Measurements from ENCODE around the gene RCBTB2. TPM values are rescaled to one million over a fixed set of nuclear protein-coding genes. Genes with fewer than 3 reads are reported as not detected.
A peak's percentile ranks its signal among the peaks of the same experiment; 100 is the strongest.

Gene RCBTB2
- total RNA-seq, 1 donor, result 3.5 TPM

GRCh38 chr13:48496271-48497161, 36.4 kb downstream of the RCBTB2 start:
- DNase-seq (ENCODE audit: low read depth in 2 of 3, low spot score in 2 of 3), result no peak

DNA sequence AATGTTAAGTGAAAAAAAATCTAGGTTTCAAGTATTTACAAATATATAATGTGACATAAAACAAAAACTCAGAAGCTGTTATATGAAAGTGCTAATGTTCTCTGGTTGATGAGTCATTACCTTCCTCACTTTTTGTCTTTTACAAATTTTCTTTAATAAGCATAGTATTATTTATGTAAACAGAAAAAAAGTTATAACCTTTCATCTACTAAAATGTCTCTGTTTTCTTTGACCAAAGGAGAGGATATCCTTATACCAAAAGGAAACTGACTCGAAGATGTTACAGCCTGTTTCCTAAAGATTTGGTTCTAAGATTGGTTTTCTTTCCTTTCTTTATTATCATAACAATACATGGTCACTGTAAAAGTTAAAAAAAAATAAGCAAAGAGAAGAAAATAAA, 38.0 kb downstream of the RCBTB2 start:
- DNase-seq (ENCODE audit: low read depth in 2 of 3, low spot score in 2 of 3), result peak in 1 of 3 donors; percentile 60

- no peak for DNase-seq (ENCODE audit: low read depth in 2 of 3, low spot score in 2 of 3)
Observed at GRCh38 chr13:48493851-48494250, 39.0 kb downstream of the RCBTB2 start.

DNA sequence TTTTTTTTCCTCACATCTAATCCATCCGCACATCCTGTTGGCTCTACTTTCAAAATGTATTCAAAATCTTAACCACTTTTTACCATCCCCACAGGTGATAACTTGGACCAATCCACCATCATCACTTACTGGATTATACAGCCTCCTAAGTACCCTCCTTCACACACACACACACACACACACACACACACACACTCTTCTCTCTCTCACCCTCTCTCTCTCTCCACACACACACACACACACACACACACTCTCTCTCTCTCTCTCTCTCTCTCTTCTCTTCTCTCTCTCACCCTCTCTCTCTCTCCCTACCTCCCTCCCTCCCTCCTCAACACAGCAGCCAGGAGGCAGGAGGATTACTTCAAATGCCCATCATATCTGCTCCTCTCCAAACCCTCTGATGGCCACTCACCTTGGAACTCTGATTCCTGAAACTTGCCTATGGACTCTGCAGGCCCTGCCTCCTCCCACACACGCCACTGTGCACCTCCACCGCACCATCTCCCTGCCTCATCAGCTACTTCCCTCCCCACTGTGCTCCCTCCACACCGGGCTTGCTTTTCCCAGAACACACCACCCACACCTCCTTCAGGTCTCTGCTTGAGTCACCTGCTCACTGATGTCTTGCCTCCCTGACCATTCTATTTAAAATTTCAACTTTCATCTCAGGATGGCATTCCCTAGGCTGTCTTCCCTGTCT, 39.7 kb downstream of the RCBTB2 start:
- DNase-seq (ENCODE audit: low read depth in 2 of 3, low spot score in 2 of 3), result peak in 1 of 3 donors; percentile 27

DNA sequence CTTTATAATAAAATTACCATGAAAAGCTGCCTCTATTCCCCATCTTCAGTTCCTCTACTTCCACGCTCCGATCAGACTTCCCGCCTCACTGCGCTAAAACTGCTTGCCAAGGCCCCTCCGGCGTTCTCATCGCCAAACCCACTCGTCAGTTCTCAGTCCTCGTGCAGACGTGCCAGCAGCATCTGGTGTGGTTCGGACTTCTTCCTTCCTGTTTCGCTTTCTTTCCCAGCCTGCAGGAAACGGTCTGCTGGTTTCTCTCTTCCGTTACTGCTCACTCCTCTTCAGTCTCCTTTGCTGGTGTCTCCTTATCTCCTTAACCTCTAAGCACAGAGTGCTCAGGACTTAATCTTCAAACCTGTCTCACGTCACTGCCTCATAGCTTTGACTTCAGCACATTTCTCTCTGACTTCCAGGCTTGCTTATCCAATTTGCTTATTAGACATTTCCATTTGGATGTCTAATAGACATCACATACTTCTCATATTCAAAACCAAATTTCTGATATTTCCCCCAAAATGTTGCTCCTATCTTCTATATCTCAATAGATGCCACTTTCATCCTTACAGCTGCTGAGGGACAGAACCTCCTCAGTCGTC, 40.3 kb downstream of the RCBTB2 start:
- DNase-seq (ENCODE audit: low read depth in 2 of 3, low spot score in 2 of 3), result peak; percentile 52 to 95 (median 84)

DNA sequence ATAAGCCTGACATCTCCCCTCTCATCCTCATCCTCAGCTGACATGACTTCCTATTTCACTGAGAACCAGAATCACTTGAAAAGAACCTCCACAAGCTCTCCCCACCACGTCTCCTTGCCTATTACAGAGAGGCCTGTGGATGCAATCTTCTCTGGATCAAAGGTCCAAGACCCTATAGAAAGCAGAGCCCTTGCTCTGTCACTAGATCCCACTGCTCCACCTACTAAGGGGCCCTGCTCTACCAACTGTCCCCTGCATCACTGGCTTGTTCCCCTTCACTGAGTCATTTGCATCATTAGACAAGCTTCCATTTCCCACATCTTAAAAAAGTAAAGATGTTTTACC, 40.8 kb downstream of the RCBTB2 start:
- DNase-seq (ENCODE audit: low read depth in 2 of 3, low spot score in 2 of 3), result no peak

- DNase-seq (ENCODE audit: low read depth in 2 of 3, low spot score in 2 of 3), result no peak
Observed at GRCh38 chr13:48491423-48492095, 41.3 kb downstream of the RCBTB2 start.

GRCh38 chr13:48490241-48490640, 42.6 kb downstream of the RCBTB2 start:
- no peak for DNase-seq (ENCODE audit: low read depth in 2 of 3, low spot score in 2 of 3)

GRCh38 chr13:48489666-48490065, 43.2 kb downstream of the RCBTB2 start:
- DNase-seq (ENCODE audit: low read depth in 2 of 3, low spot score in 2 of 3), result no peak

DNA sequence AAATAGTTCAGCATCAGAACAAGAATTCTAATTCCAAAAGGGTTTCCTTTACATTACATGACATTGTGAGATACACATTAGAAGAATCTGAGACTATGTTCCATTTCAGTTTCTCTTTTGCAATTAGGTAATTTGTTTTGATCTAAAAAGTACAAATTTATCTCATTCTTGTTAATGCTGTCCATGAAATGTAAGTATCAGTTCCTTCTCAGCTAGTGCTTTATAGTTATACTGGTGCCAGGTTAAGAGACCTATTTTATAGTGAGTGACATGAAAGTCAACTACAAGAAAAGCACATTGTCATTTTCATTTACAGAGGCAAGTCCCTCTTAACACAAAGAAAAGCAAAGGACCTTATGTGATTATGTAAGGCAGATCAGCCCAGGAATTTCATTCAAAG, 43.9 kb downstream of the RCBTB2 start:
- DNase-seq (ENCODE audit: low read depth in 2 of 3, low spot score in 2 of 3), result no peak

GRCh38 chr13:48487968-48488367, 44.9 kb downstream of the RCBTB2 start:
- DNase-seq (ENCODE audit: low read depth in 2 of 3, low spot score in 2 of 3), result no peak

DNA sequence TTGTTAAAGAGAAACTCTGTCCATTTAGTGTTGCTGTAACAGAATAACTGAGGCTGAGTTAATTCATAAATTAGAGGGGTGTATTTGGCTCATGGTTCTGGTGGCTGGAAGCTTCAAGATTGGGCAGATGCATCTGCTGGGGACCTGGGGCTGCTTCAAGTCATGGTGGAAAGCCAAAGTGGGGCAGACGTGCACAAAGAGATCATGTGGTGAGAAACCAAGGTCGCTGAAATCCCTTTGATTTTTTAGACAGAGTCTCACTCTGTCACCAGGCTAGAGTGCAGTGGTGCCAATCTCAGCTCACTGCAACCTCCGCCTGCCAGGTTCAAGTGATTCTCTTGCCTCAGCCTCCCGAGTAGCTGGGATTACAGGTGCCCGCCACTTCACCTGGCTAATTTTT, 46.0 kb downstream of the RCBTB2 start:
- DNase-seq (ENCODE audit: low read depth in 2 of 3, low spot score in 2 of 3), result no peak

DNA sequence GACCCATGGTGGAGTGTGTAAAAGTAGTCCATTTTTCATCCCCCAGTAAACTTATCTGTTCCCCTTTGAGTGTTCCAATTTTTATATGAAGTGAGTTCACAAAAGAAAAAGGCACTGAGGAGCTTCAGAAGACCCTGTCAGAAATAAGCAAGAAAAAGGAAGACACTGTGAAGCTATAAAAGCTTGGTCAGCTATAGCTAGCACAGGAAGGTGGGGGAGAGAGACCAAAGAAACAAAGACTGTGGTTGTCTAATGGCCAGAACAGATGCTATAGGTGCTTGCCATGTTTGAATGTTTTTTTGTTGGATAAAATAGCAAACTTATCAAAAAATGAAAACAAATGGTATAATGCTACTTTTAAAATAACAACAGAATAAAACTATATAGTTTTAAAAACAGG, 46.5 kb downstream of the RCBTB2 start:
- DNase-seq (ENCODE audit: low read depth in 2 of 3, low spot score in 2 of 3), result no peak

GRCh38 chr13:48485432-48485831, 47.4 kb downstream of the RCBTB2 start:
- no peak for DNase-seq (ENCODE audit: low read depth in 2 of 3, low spot score in 2 of 3)

DNA sequence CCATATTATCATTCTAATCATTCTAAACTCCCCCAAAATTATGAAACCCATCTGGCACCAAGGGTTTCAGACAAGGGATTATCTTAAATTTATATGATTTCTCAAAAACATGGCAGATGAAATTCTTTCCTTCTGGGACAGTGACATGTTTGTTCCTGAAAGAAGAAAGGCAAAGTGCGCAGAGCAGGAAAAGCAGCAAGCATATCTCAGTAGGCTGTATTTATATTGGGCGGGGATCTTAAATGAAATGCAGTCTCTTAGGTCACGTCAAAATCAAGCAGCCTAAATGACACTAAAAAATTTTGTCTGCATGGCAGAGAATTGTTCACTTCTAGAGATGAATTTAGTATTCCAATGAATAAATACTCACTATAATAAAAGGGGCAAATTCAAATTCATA, 49.3 kb downstream of the RCBTB2 start:
- DNase-seq (ENCODE audit: low read depth in 2 of 3, low spot score in 2 of 3), result no peak

DNA sequence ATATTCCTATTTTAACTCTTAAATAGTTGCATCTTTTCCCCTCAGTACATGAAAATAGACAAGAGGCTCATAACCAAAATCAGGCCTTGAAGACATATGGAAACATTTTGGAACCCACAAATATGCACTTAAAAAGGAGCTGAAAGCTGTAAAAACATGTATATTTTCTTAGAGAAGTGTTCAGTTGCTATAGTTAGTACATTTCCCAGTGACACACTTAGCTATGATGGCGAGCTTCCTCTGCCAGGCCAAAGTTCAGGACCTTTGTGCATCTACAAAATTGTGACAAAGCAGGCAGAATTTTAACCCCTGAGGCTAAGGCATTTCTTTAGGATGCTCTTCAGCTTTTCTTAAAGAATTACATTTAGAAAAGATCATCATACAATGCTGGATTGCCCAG, 54.5 kb downstream of the RCBTB2 start:
- DNase-seq (ENCODE audit: low read depth in 2 of 3, low spot score in 2 of 3), result no peak

- no peak for DNase-seq (ENCODE audit: low read depth in 2 of 3, low spot score in 2 of 3)
Observed at GRCh38 chr13:48477191-48477855, 55.6 kb downstream of the RCBTB2 start.

DNA sequence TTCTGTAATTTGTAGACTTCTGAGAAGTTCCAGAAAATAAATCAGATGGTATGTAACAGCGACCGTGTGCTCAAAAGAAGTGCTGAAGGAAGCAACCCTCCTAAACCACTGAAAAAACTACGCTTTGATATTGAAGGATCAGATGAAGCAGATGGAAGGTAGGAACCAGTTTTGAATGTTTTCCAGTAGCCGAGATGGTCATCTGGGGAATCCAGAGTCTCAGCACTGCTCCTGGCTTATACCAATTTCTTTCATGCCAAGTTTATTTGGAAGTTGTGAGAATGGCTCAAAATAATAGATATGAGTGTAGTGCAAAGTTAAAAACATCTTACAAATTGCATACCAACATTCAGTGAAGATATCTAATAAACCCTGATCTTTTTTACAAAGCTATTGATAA, 56.2 kb downstream of the RCBTB2 start:
- no peak for DNase-seq (ENCODE audit: low read depth in 2 of 3, low spot score in 2 of 3)

DNA sequence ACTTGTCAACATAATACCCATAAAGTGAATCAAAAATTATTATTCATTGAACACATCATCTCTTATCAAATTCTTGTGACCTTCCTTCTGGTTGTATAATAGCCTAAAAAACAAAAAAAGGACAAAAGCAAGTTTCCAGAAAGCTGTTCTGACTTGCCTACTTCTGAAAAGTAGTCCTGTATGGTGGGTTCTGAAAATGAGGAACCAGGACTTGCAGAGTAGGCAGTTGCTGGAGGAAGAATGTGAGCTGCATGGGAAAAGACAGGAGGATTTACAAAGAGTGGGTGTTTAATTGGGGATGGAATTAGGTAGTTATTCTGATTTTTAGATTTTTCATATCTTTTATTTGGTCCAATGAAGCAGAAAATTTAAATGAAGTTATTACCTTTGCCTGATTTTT, 56.7 kb downstream of the RCBTB2 start:
- no peak for DNase-seq (ENCODE audit: low read depth in 2 of 3, low spot score in 2 of 3)

GRCh38 chr13:48475230-48475629, 57.6 kb downstream of the RCBTB2 start:
- DNase-seq (ENCODE audit: low read depth in 2 of 3, low spot score in 2 of 3), result no peak

All from hematopoietic multipotent progenitor cell (in vitro differentiated cells).